ENCODE results near the gene C4BPB. TPM values are rescaled to one million over a fixed set of nuclear protein-coding genes. Genes with fewer than 3 reads are reported as not detected.

C4BPB gene
- total RNA-seq, 1 experiment from 2014 or later = not detected

- Histone ChIP-seq H4K91ac (ENCODE audit: insufficient read length, low read depth, low read length) (no peak overlapping the region), H3K23ac (ENCODE audit: insufficient read length, low read depth, low read length) (no peak overlapping the region), H3K79me2 (ENCODE audit: insufficient read depth, low read length) (no peaks in the 10 kb centered on the region), H2BK120ac (ENCODE audit: low read depth, low read length, poor library complexity, severe bottlenecking) (no peak overlapping the region), H4K20me1 (ENCODE audit: control insufficient read depth, insufficient read depth, insufficient read length) (no peaks in the 10 kb centered on the region), H3K56ac (ENCODE audit: insufficient read length, low read depth, low read length) (no peak overlapping the region), H3K9ac (ENCODE audit: extremely low read depth, insufficient read length, low read length) (no peak overlapping the region), H2AK5ac (ENCODE audit: insufficient read length, low read length) (no peak overlapping the region), H3K4ac (ENCODE audit: low read depth, low read length) (no peak overlapping the region), H2BK15ac (ENCODE audit: low read depth, low read length) (no peak overlapping the region), H2AFZ (ENCODE audit: low read length) (no peak overlapping the region), H3K4me2 (ENCODE audit: insufficient read depth, insufficient read length, low read length) (no peak overlapping the region), H3K27ac (ENCODE audit: insufficient read length, low read depth, low read length) (no peak overlapping the region), H2BK5ac (ENCODE audit: insufficient read length, low read length) (no peak overlapping the region), H3K9me3 (ENCODE audit: control insufficient read depth, low read depth, low read length) (no peaks in the 10 kb centered on the region), H3K27me3 (ENCODE audit: insufficient read depth, low read length) (no peaks in the 10 kb centered on the region), H2BK12ac (ENCODE audit: insufficient read length, low read depth, low read length) (no peak overlapping the region), H3K23me2 (ENCODE audit: insufficient read length, low read depth, low read length, poor library complexity, severe bottlenecking) (no peaks in the 10 kb centered on the region), H4K5ac (ENCODE audit: insufficient read length, low read depth, low read length) (no peak overlapping the region), H2BK20ac (ENCODE audit: low read depth, low read length, poor library complexity, severe bottlenecking) (no peak overlapping the region), H3T11ph (ENCODE audit: low read length) (no peak overlapping the region), H4K8ac (replicated peaks; ENCODE audit: insufficient read length, low read depth, low read length) (no peak overlapping the region), H3K79me1 (ENCODE audit: insufficient read depth, low read depth, low read length, poor library complexity, severe bottlenecking) (no peaks in the 10 kb centered on the region), H3K14ac (ENCODE audit: insufficient read depth, low read length) (no peak overlapping the region), H3K4me1 (ENCODE audit: insufficient read depth, low read length) (no peaks in the 10 kb centered on the region), H3K18ac (ENCODE audit: insufficient read length, low read depth, low read length) (no peak overlapping the region)
- peaks cover 0 to 1% of the 10 kb centered on the region in 2 experiments; a peak in 1 of 5 replicates for H3K9me3 Mint-ChIP-seq
- no peak overlapping the region for H3K27ac Mint-ChIP-seq
- H3K27me3 Mint-ChIP-seq (ENCODE audit: low read depth) = no peaks in the 10 kb centered on the region
- H3K4me1 Mint-ChIP-seq = peaks cover 4% of the 10 kb centered on the region in 2 experiments; a peak in 2 of 4 replicates
- no peak overlapping the region for H3K4me3 Mint-ChIP-seq
- WGBS (ENCODE audit: extremely low coverage, insufficient read length, low lambda C conversion rate) = no CpG with 5 or more reads among the region's 4 CpGs
- peaks cover 0 to 4% (median 1%) of the 10 kb centered on the region in 3 experiments; a peak in 2 of 7 replicates for H3K36me3 Mint-ChIP-seq (ENCODE audit: insufficient read depth in 1 of 3, low read depth in 3 of 3)
- DNase-seq = no peak
- TF ChIP-seq CTCF (conservative IDR thresholded peaks at IDR 0.05) = no peak
Measured at GRCh38 chr1:207039380-207040180, 49.1 kb upstream of the C4BPB start.
